Neural cell (in vitro differentiated cells): ENCODE measurements around the gene LSM14A. TPM values are rescaled to one million over a fixed set of nuclear protein-coding genes. Genes with fewer than 3 reads are reported as not detected.

Source experiments
- H2AFZ ChIP-seq: fragments of 200-600, 300-800 bp; sonication (generic), shearing (Covaris generic); 2 replicates; pipeline ENCODE4 v1.6.0; 2014; ENCODE audit warnings: low read depth, mild to moderate bottlenecking, antibody characterized with exemption, low read length, moderate library complexity
- H3F3A ChIP-seq: fragments of 200-600 bp; shearing (Covaris generic); 2 replicates; pipeline ENCODE4 v1.6.1; 2016; ENCODE audit warnings: mild to moderate bottlenecking, moderate library complexity, mixed read lengths, antibody characterized with exemption, low read length; ENCODE audit not compliant: insufficient read depth, poor library complexity, severe bottlenecking
- H3K27ac ChIP-seq: fragments of 200-600, 300-800 bp; sonication (generic), shearing (Covaris generic); 2 replicates; pipeline ENCODE4 v1.5.1; 2014; ENCODE audit warnings: mild to moderate bottlenecking, low read length, moderate library complexity
- H3K27me3 ChIP-seq: fragments of 300-800, 200-600 bp; sonication (generic), shearing (Covaris generic); 2 replicates; pipeline ENCODE4 v1.6.0; 2014; ENCODE audit warnings: mild to moderate bottlenecking, low read depth, low read length, moderate library complexity; ENCODE audit not compliant: insufficient read depth
- H3K36me3 ChIP-seq: fragments of 300-800, 200-600 bp; sonication (generic), shearing (Covaris generic); 2 replicates; pipeline ENCODE4 v1.5.1; 2014; ENCODE audit warnings: mild to moderate bottlenecking, antibody characterized with exemption, low read length, moderate library complexity; ENCODE audit not compliant: insufficient read depth
- H3K4me2 ChIP-seq: fragments of 300-800, 200-600 bp; sonication (generic), shearing (Covaris generic); 2 replicates; pipeline ENCODE4 v1.6.0; 2014; ENCODE audit warnings: mild to moderate bottlenecking, low read length
- H3K4me3 ChIP-seq: fragments of 300-800, 200-600 bp; sonication (generic), shearing (Covaris generic); 2 replicates; pipeline ENCODE4 v1.5.1; 2014; ENCODE audit warnings: mild to moderate bottlenecking, low read length, moderate library complexity
- H3K79me2 ChIP-seq: fragments of 200-600 bp; shearing (Covaris generic); replicated peaks from 2 replicates; pipeline ENCODE4 v1.6.0; 2014; ENCODE audit warnings: mild to moderate bottlenecking, low read length, moderate library complexity; ENCODE audit not compliant: insufficient read depth
- H3K9ac ChIP-seq: fragments of 300-800, 200-600 bp; sonication (generic), shearing (Covaris generic); 2 replicates; pipeline ENCODE4 v1.6.1; 2016; ENCODE audit warnings: mild to moderate bottlenecking, low read length, mixed read lengths
- H3K9me2 ChIP-seq: fragments of 200-600 bp; shearing (Covaris generic); 2 replicates; pipeline ENCODE4 v1.6.1; 2016; ENCODE audit warnings: mild to moderate bottlenecking, low read length, mixed read lengths; ENCODE audit not compliant: insufficient read depth
- H3K9me3 ChIP-seq: fragments of 200-600, 300-800 bp; sonication (generic), shearing (Covaris generic); 2 replicates; pipeline ENCODE4 v1.6.1; 2016; ENCODE audit warnings: mild to moderate bottlenecking, mixed run types, low read length, moderate library complexity, mixed read lengths
- H4K20me1 ChIP-seq: fragments of 200-600 bp; shearing (Covaris generic); 2 replicates; pipeline ENCODE4 v1.6.1; 2016; ENCODE audit warnings: mild to moderate bottlenecking, mixed run types; ENCODE audit not compliant: insufficient read depth
- EP300 ChIP-seq: fragments of 450-650 bp; conservative IDR thresholded peaks from 2 replicates; pipeline ENCODE4 v1.6.1; 2014; ENCODE audit warnings: antibody characterized with exemption, mild to moderate bottlenecking, moderate library complexity; ENCODE audit not compliant: poor library complexity, severe bottlenecking
- EZH2 ChIP-seq: fragments of 200-600, 300-800 bp; shearing (Covaris generic), sonication (generic); IDR thresholded peaks from 2 replicates; pipeline ENCODE4 v1.6.1; 2014; ENCODE audit warnings: antibody characterized with exemption, low read length, borderline replicate concordance, mild to moderate bottlenecking; ENCODE audit not compliant: insufficient read depth, poor library complexity, severe bottlenecking
- MXI1 ChIP-seq: fragments of 450-650 bp; conservative IDR thresholded peaks from 2 replicates; pipeline ENCODE4 v1.6.1; 2014; ENCODE audit warnings: antibody characterized with exemption, mild to moderate bottlenecking; ENCODE audit not compliant: poor library complexity, severe bottlenecking
- POLR2AphosphoS5 ChIP-seq: IDR thresholded peaks from 2 replicates; pipeline ENCODE4 v1.6.1; 2012
- RAD21 ChIP-seq: fragments of 450-650 bp; conservative IDR thresholded peaks from 2 replicates; pipeline ENCODE4 v1.6.1; 2014; ENCODE audit warnings: antibody characterized with exemption, mild to moderate bottlenecking, moderate library complexity
- REST ChIP-seq: IDR thresholded peaks from 2 replicates; pipeline ENCODE4 v1.6.1; 2012; ENCODE audit warnings: borderline replicate concordance
- SMC3 ChIP-seq: fragments of 450-650 bp; conservative IDR thresholded peaks from 2 replicates; pipeline ENCODE4 v1.6.1; 2014; ENCODE audit warnings: antibody characterized with exemption, mild to moderate bottlenecking, moderate library complexity; ENCODE audit not compliant: poor library complexity
- TAF1 ChIP-seq: IDR thresholded peaks from 2 replicates; pipeline ENCODE4 v1.6.1; 2012; ENCODE audit warnings: low read depth
- polyA plus RNA-seq: library from polyadenylated mRNA; depleted of rRNA; stranded (reverse); fragments of >200 nt; gene quantifications from 2 replicates; pipeline ENCODE4 v1.2.3, GENCODE V29; 2014
- TF ChIP-seq, protein P1 (sequence below): fragments of 450-650 bp; IDR thresholded peaks from 2 replicates; pipeline ENCODE4 v1.5.1; 2014; ENCODE audit warnings: antibody characterized with exemption, mild to moderate bottlenecking, moderate library complexity; ENCODE audit not compliant: poor library complexity, severe bottlenecking

LSM14A gene
- polyA plus RNA-seq, 1 donor from 2014 or later, result 104 TPM

GRCh38 chr19:34126966-34127365, 45.3 kb upstream of the LSM14A start:
- no peak overlapping the region for H3K27ac ChIP-seq
- H3K9ac ChIP-seq, result no peak overlapping the region
- H3K36me3 ChIP-seq, result no peaks in the 10 kb centered on the region
- H2AFZ ChIP-seq, result no peak overlapping the region
- H3K4me2 ChIP-seq, result no peak overlapping the region
- H3K9me3 ChIP-seq, result no peaks in the 10 kb centered on the region
- no peaks in the 10 kb centered on the region for H3K9me2 ChIP-seq
- H4K20me1 ChIP-seq, result no peaks in the 10 kb centered on the region
- no peaks in the 10 kb centered on the region for H3F3A ChIP-seq
- no peaks in the 10 kb centered on the region for H3K27me3 ChIP-seq
- H3K4me3 ChIP-seq, result no peak overlapping the region
- H3K79me2 ChIP-seq, result no peaks in the 10 kb centered on the region
- TF ChIP-seq MXI1 (no peak), EP300 (no peak), TAF1 (no peak), SMC3 (no peak), POLR2AphosphoS5 (no peak), EZH2 (no peak), RAD21 (no peak), REST (no peak)
- TF ChIP-seq, protein P1, sequence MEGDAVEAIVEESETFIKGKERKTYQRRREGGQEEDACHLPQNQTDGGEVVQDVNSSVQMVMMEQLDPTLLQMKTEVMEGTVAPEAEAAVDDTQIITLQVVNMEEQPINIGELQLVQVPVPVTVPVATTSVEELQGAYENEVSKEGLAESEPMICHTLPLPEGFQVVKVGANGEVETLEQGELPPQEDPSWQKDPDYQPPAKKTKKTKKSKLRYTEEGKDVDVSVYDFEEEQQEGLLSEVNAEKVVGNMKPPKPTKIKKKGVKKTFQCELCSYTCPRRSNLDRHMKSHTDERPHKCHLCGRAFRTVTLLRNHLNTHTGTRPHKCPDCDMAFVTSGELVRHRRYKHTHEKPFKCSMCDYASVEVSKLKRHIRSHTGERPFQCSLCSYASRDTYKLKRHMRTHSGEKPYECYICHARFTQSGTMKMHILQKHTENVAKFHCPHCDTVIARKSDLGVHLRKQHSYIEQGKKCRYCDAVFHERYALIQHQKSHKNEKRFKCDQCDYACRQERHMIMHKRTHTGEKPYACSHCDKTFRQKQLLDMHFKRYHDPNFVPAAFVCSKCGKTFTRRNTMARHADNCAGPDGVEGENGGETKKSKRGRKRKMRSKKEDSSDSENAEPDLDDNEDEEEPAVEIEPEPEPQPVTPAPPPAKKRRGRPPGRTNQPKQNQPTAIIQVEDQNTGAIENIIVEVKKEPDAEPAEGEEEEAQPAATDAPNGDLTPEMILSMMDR, result no peak

- no peak overlapping the region for H2AFZ ChIP-seq
- no peak overlapping the region for H3K9ac ChIP-seq
- H3K9me2 ChIP-seq, result no peaks in the 10 kb centered on the region
- TF ChIP-seq SMC3, result no peak
- TF ChIP-seq TAF1, result no peak
- no peak for TF ChIP-seq MXI1
- TF ChIP-seq REST, result no peak
- TF ChIP-seq EZH2, result no peak
- TF ChIP-seq POLR2AphosphoS5, result no peak
- TF ChIP-seq, protein P1, result no peak
- no peak for TF ChIP-seq EP300
- H3K36me3 ChIP-seq, result no peaks in the 10 kb centered on the region
- no peak overlapping the region for H3K4me2 ChIP-seq
- H3K27ac ChIP-seq, result no peak overlapping the region
- no peak overlapping the region for H3K4me3 ChIP-seq
- H3K9me3 ChIP-seq, result no peaks in the 10 kb centered on the region
- no peaks in the 10 kb centered on the region for H3K27me3 ChIP-seq
- no peaks in the 10 kb centered on the region for H3F3A ChIP-seq
- no peaks in the 10 kb centered on the region for H3K79me2 ChIP-seq
- no peaks in the 10 kb centered on the region for H4K20me1 ChIP-seq
Observed at GRCh38 chr19:34127684-34128189, 44.6 kb upstream of the LSM14A start.
